Measurements from ENCODE around the gene ENTR1. TPM values are rescaled to one million over a fixed set of nuclear protein-coding genes. Genes with fewer than 3 reads are reported as not detected.

The ENTR1 gene
- polyA plus RNA-seq, 1 donor from 2014 or later, result 63.7 TPM

DNA sequence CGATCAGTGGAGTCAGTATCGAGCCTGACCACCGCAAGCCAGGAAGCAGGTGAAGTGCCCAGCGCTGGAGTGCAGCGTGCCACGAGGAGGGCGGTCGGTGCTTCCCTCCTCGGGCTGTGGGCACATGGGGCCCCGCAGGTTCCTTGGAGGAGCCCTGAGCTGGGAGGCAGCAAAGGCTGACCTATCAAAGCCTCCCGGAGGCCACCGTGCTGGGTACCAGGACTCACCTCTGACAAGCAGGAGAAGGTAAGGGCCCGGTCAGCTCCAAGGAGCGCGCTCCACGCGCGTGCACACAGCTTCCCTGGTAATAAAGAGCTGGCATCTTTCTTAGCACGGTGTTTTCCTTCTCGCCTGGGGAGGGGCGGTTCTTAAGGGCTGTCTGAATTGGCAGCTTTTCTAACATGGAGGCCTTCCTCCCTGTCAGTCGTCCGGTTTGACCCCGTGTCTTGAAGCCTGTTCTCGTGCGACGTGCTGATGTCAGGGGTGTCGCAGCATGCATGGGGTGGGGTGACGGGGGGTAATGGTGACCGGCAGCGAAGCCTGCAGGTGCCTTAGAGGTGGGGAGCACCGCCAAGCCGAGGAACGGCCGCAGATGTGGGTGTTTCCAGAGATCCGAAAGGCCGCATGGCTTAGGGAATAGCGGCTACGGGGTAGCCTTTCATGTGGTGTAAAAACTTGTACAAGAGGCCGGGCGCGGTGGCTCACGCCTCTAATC lies 13.2 kb upstream of the ENTR1 start:
- H3F3A ChIP-seq (ENCODE audit: insufficient read depth, low read length, poor library complexity, severe bottlenecking), result no peaks in the 10 kb centered on the region
- H3K27ac ChIP-seq (ENCODE audit: low read length), result no peak overlapping the region
- H4K20me1 ChIP-seq (ENCODE audit: insufficient read depth), result no peaks in the 10 kb centered on the region
- TF ChIP-seq SMC3 (conservative IDR thresholded peaks at IDR 0.05; ENCODE audit: poor library complexity), result no peak
- no peak for TF ChIP-seq REST (IDR thresholded peaks at IDR 0.05; ENCODE audit: borderline replicate concordance)
- no peak for TF ChIP-seq EP300 (conservative IDR thresholded peaks at IDR 0.05; ENCODE audit: poor library complexity, severe bottlenecking)
- TF ChIP-seq POLR2AphosphoS5 (IDR thresholded peaks at IDR 0.05), result no peak
- TF ChIP-seq RAD21 (conservative IDR thresholded peaks at IDR 0.05), result no peak
- TF ChIP-seq EZH2 (IDR thresholded peaks at IDR 0.05; ENCODE audit: borderline replicate concordance, insufficient read depth, low read length, poor library complexity, severe bottlenecking), result no peak
- no peak for TF ChIP-seq MXI1 (conservative IDR thresholded peaks at IDR 0.05; ENCODE audit: poor library complexity, severe bottlenecking)
- no peak for TF ChIP-seq TAF1 (IDR thresholded peaks at IDR 0.05; ENCODE audit: low read depth)
- TF ChIP-seq, protein P1, sequence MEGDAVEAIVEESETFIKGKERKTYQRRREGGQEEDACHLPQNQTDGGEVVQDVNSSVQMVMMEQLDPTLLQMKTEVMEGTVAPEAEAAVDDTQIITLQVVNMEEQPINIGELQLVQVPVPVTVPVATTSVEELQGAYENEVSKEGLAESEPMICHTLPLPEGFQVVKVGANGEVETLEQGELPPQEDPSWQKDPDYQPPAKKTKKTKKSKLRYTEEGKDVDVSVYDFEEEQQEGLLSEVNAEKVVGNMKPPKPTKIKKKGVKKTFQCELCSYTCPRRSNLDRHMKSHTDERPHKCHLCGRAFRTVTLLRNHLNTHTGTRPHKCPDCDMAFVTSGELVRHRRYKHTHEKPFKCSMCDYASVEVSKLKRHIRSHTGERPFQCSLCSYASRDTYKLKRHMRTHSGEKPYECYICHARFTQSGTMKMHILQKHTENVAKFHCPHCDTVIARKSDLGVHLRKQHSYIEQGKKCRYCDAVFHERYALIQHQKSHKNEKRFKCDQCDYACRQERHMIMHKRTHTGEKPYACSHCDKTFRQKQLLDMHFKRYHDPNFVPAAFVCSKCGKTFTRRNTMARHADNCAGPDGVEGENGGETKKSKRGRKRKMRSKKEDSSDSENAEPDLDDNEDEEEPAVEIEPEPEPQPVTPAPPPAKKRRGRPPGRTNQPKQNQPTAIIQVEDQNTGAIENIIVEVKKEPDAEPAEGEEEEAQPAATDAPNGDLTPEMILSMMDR (IDR thresholded peaks at IDR 0.05; ENCODE audit: poor library complexity, severe bottlenecking), result no peak
- no peaks in the 10 kb centered on the region for H3K36me3 ChIP-seq (ENCODE audit: insufficient read depth, low read length)
- H3K9me3 ChIP-seq (ENCODE audit: low read length), result no peaks in the 10 kb centered on the region
- H3K4me3 ChIP-seq (ENCODE audit: low read length), result no peak overlapping the region
- no peaks in the 10 kb centered on the region for H3K27me3 ChIP-seq (ENCODE audit: insufficient read depth, low read depth, low read length)
- H3K4me2 ChIP-seq (ENCODE audit: low read length), result no peak overlapping the region
- H3K9me2 ChIP-seq (ENCODE audit: insufficient read depth, low read length), result no peaks in the 10 kb centered on the region
- H3K79me2 ChIP-seq (replicated peaks; ENCODE audit: insufficient read depth, low read length), result no peaks in the 10 kb centered on the region
- H3K9ac ChIP-seq (ENCODE audit: low read length), result no peak overlapping the region
- no peak overlapping the region for H2AFZ ChIP-seq (ENCODE audit: low read depth, low read length)

GRCh38 chr9:136422876-136423275 lies 12.5 kb upstream of the ENTR1 start:
- H3K4me2 ChIP-seq (ENCODE audit: low read length), result no peak overlapping the region
- no peaks in the 10 kb centered on the region for H3K36me3 ChIP-seq (ENCODE audit: insufficient read depth, low read length)
- no peak overlapping the region for H2AFZ ChIP-seq (ENCODE audit: low read depth, low read length)
- no peaks in the 10 kb centered on the region for H3K27me3 ChIP-seq (ENCODE audit: insufficient read depth, low read depth, low read length)
- TF ChIP-seq, protein P1 (IDR thresholded peaks at IDR 0.05; ENCODE audit: poor library complexity, severe bottlenecking), result no peak
- TF ChIP-seq REST (IDR thresholded peaks at IDR 0.05; ENCODE audit: borderline replicate concordance) (no peak), RAD21 (conservative IDR thresholded peaks at IDR 0.05) (no peak), TAF1 (IDR thresholded peaks at IDR 0.05; ENCODE audit: low read depth) (no peak), MXI1 (conservative IDR thresholded peaks at IDR 0.05; ENCODE audit: poor library complexity, severe bottlenecking) (no peak), POLR2AphosphoS5 (IDR thresholded peaks at IDR 0.05) (no peak), SMC3 (conservative IDR thresholded peaks at IDR 0.05; ENCODE audit: poor library complexity) (no peak), EP300 (conservative IDR thresholded peaks at IDR 0.05; ENCODE audit: poor library complexity, severe bottlenecking) (no peak), EZH2 (IDR thresholded peaks at IDR 0.05; ENCODE audit: borderline replicate concordance, insufficient read depth, low read length, poor library complexity, severe bottlenecking) (no peak)
- H3K4me3 ChIP-seq (ENCODE audit: low read length), result no peak overlapping the region
- H4K20me1 ChIP-seq (ENCODE audit: insufficient read depth), result no peaks in the 10 kb centered on the region
- H3K79me2 ChIP-seq (replicated peaks; ENCODE audit: insufficient read depth, low read length), result no peaks in the 10 kb centered on the region
- H3K9me2 ChIP-seq (ENCODE audit: insufficient read depth, low read length), result no peaks in the 10 kb centered on the region
- H3K27ac ChIP-seq (ENCODE audit: low read length), result no peak overlapping the region
- H3K9ac ChIP-seq (ENCODE audit: low read length), result no peak overlapping the region
- no peaks in the 10 kb centered on the region for H3F3A ChIP-seq (ENCODE audit: insufficient read depth, low read length, poor library complexity, severe bottlenecking)
- H3K9me3 ChIP-seq (ENCODE audit: low read length), result no peaks in the 10 kb centered on the region

Measured in neural cell (in vitro differentiated cells).